Adrenal gland (tissue), 5 donors: ENCODE results near the gene HCFC1.

Experiments
- CTCF ChIP-seq, 6 experiments: fragments of 450-650 bp in 4 of 6; fragments of 200-600 bp in 2 of 6; sonication (generic) in 1 of 6; IDR thresholded peaks; 1 replicate in 5 of 6; 2 replicates in 1 of 6; pipeline versions ENCODE4 v1.5.1 to v1.8.0; 2016 to 2021; ENCODE audit warnings: antibody characterized with exemption in 6 of 6, mild to moderate bottlenecking in 2 of 6, moderate library complexity in 1 of 6
- POLR2A ChIP-seq, 2 donors: fragments of 450-650 bp; IDR thresholded peaks; one replicate each; pipeline ENCODE4 v1.6.1; 2017; ENCODE audit warnings: antibody characterized with exemption in 2 of 2, mild to moderate bottlenecking in 2 of 2, moderate library complexity in 1 of 2
- donor health status: DM: no; HTN: no; CAD: no.

- TF ChIP-seq CTCF (IDR thresholded peaks at IDR 0.05) (no peak), POLR2A (IDR thresholded peaks at IDR 0.05) (no peak)
Observed at GRCh38 chrX:153909024-153909979, 62.3 kb downstream of the HCFC1 start.
